A549 (cell line): Measurements from ENCODE around the gene FXYD4. TPM values are rescaled to one million over a fixed set of nuclear protein-coding genes. Genes with fewer than 3 reads are reported as not detected.
"Not testable (repeated sequence)": the region's sequence is repeated elsewhere in the genome, so short reads cannot be mapped to it uniquely, and the experiment has no call there.

ENCODE experiments used
- ATAC-seq, 2 experiments: fragments of 200-7000 bp in 1 of 2; fragments of >200 bp in 1 of 2; cut with Nextera tagmentation in 1 of 2; cut with Tn5 transposase in 1 of 2; 3 replicates each; pipeline versions ENCODE4 v1.8.0 to v1.9.1; 2018 to 2020; ENCODE audit warnings: mild to moderate bottlenecking in 1 of 2, moderate library complexity in 1 of 2
- CTCF ChIA-PET: fragments of 300-600 bp; sonication (Branson Sonifier 250); formaldehyde crosslinking; extraction: SDS; loops from one replicate; lab custom pipeline; 2021; ENCODE audit warnings: antibody characterized with exemption, inconsistent platforms; lab: Yijun Ruan, JAX
- POLR2A ChIA-PET: fragments of 350-600 bp; formaldehyde crosslinking; extraction: SDS; loops from one replicate; lab custom pipeline; 2021; ENCODE audit warnings: antibody characterized with exemption, inconsistent platforms; lab: Yijun Ruan, JAX
- DNase-seq, 2 experiments: peaks; one replicate each; pipeline versions ENCODE4 v3.0.0 to v3.0.0-alpha.2; 2011 to 2016; ENCODE audit warnings: low read depth in 1 of 2, low spot score in 1 of 2
- FAIRE-seq: peaks from 2 replicates; lab custom pipeline; 2011; peaks lifted over from hg19 to GRCh38; lab: Jason Lieb, UNC
- H3K27ac ChIP-seq, 2 experiments: fragments of >200 bp; sonication (Bioruptor Twin); formaldehyde crosslinking; 3 replicates each; pipeline ENCODE4 v1.5.1; 2016 to 2017
- H3K4me1 ChIP-seq: fragments of >200 bp; sonication (Bioruptor Twin); formaldehyde crosslinking; 3 replicates; pipeline ENCODE4 v1.6.1; 2016
- H3K4me2 ChIP-seq: fragments of >200 bp; sonication (Bioruptor Twin); formaldehyde crosslinking; 3 replicates; pipeline ENCODE4 v1.6.1; 2016
- H3K4me3 ChIP-seq: fragments of >200 bp; sonication (Bioruptor Twin); formaldehyde crosslinking; 3 replicates; pipeline ENCODE4 v1.5.1; 2016
- H3K9me3 ChIP-seq: fragments of >200 bp; sonication (Bioruptor Twin); formaldehyde crosslinking; 3 replicates; pipeline ENCODE4 v1.6.1; 2016
- CBX2 ChIP-seq: fragments of 200-600 bp; sonication (generic); IDR thresholded peaks from 2 replicates; pipeline ENCODE4 v1.6.1; 2016; ENCODE audit warnings: low read depth, mild to moderate bottlenecking, borderline replicate concordance
- CEBPB ChIP-seq, 2 experiments: fragments of >200 bp in 1 of 2; sonication (Bioruptor Twin) in 1 of 2; formaldehyde crosslinking in 1 of 2; IDR thresholded peaks; 2 replicates each; pipeline ENCODE4 v1.6.1; 2012 to 2016
- CTCF ChIP-seq: fragments of >200 bp; sonication (Bioruptor Twin); formaldehyde crosslinking; IDR thresholded peaks from 3 replicates; pipeline ENCODE4 v1.5.1; 2016
- E2F6 ChIP-seq: IDR thresholded peaks from 2 replicates; pipeline ENCODE4 v1.6.1; 2012; ENCODE audit warnings: low read depth, borderline replicate concordance
- EHMT2 ChIP-seq: fragments of 200-600 bp; sonication (generic); IDR thresholded peaks from 2 replicates; pipeline ENCODE4 v1.6.1; 2016; ENCODE audit warnings: antibody characterized with exemption, low read depth, mild to moderate bottlenecking, moderate library complexity
- JUN ChIP-seq, 2 experiments: fragments of >200 bp; sonication (Bioruptor Twin); formaldehyde crosslinking; IDR thresholded peaks; 2 replicates in 1 of 2; 3 replicates in 1 of 2; pipeline ENCODE4 v1.6.1; 2016 to 2017
- JUNB ChIP-seq: fragments of >200 bp; sonication (Bioruptor Twin); formaldehyde crosslinking; IDR thresholded peaks from 2 replicates; pipeline ENCODE4 v1.6.1; 2016
- NR3C1 ChIP-seq: fragments of >200 bp; sonication (Bioruptor Twin); formaldehyde crosslinking; IDR thresholded peaks from 3 replicates; pipeline ENCODE4 v1.6.1; 2017
- POLR2AphosphoS2 ChIP-seq: conservative IDR thresholded peaks from 2 replicates; pipeline ENCODE4 v1.6.1; 2012; ENCODE audit warnings: low read length, improper control_type of control experiment, inconsistent platforms
- RAD21 ChIP-seq, 2 experiments: fragments of >200 bp in 1 of 2; sonication (Bioruptor Twin) in 1 of 2; formaldehyde crosslinking in 1 of 2; IDR thresholded peaks in 1 of 2; conservative IDR thresholded peaks in 1 of 2; 2 replicates in 1 of 2; 3 replicates in 1 of 2; pipeline ENCODE4 v1.6.1; 2012 to 2018; ENCODE audit warnings: inconsistent platforms in 1 of 2
- RARB ChIP-seq: fragments of 250-450 bp; sonication (Bioruptor Pico); IDR thresholded peaks from 2 replicates; pipeline ENCODE4 v1.8.0; 2021; ENCODE audit warnings: mild to moderate bottlenecking, moderate library complexity
- RCOR1 ChIP-seq: fragments of 150-350 bp; IDR thresholded peaks from 2 replicates; pipeline ENCODE4 v1.6.1; 2014; ENCODE audit warnings: antibody characterized with exemption, low read length, low read depth
- SMC3 ChIP-seq: fragments of >200 bp; sonication (Bioruptor Twin); formaldehyde crosslinking; IDR thresholded peaks from 3 replicates; pipeline ENCODE4 v1.6.1; 2018; ENCODE audit warnings: inconsistent platforms
- TP53 ChIP-seq: fragments of 250-450 bp; sonication (Bioruptor Pico); IDR thresholded peaks from 2 replicates; pipeline ENCODE4 v1.5.0; 2021; ENCODE audit warnings: mild to moderate bottlenecking, moderate library complexity
- ZFP36 ChIP-seq: fragments of 450-650 bp; IDR thresholded peaks from 2 replicates; pipeline ENCODE4 v1.6.1; 2014; ENCODE audit warnings: borderline replicate concordance; ENCODE audit not compliant: partially characterized antibody
- ZNF302 ChIP-seq: fragments of 250-450 bp; sonication (Bioruptor Pico); IDR thresholded peaks from 2 replicates; pipeline ENCODE4 v1.9.0; 2021; ENCODE audit warnings: inconsistent platforms, mild to moderate bottlenecking, moderate library complexity
- WGBS: methylation state at CpG from one replicate; pipeline ENCODE4 v1.1.6; 2017; ENCODE audit errors: missing lambda C conversion rate; 5-methylcytosine and 5-hydroxymethylcytosine counted together
- polyA plus RNA-seq, 4 experiments: library from polyadenylated mRNA; depleted of rRNA in 3 of 4; stranded (reverse); fragments of >200 nt; fragmentation: RNase III in 1 of 4; extraction: RNeasy Plus Mini Kit Qiagen cat#74134 plus additional on column Dnase treatment in 1 of 4; gene quantifications; 2 replicates in 3 of 4; 3 replicates in 1 of 4; pipeline ENCODE4 v1.2.3, GENCODE V29; 2011 to 2017

Gene FXYD4
- polyA plus RNA-seq, 2 of the 4 experiments (the other 2 are of a cell fraction): not detected

DNA sequence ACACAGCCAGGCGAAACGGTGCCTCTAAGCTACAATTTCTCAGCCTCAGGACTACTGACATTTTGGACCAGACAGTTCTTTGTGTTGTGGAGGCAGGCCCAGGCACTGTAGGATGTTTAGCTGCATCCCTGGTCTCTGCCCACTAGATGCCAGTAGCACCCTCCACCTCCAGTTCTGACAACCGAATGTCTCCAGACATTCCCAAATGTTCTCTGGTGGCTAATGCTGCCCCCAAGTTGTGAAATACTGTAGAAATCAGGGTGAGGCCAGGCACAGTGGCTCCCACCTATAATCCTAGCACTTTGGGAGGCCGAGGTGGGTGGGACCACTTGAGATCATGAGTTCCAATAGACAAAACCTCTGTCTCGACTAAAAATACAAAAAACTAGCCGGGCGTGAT is 19.3 kb downstream of the FXYD4 start:
- CTCF ChIA-PET: interaction anchor here (0.6 to 2.0 kb wide), 15 partner anchors 9 to 84 kb away, joined by 3 to 12 read pairs (median 3); partner anchors contain the start of gene FXYD4
- POLR2A ChIA-PET: interaction anchor here (0.7 kb wide), 1 partner anchor 19 kb away, joined by 4 read pairs; the partner anchor contains the start of gene HNRNPF

DNA sequence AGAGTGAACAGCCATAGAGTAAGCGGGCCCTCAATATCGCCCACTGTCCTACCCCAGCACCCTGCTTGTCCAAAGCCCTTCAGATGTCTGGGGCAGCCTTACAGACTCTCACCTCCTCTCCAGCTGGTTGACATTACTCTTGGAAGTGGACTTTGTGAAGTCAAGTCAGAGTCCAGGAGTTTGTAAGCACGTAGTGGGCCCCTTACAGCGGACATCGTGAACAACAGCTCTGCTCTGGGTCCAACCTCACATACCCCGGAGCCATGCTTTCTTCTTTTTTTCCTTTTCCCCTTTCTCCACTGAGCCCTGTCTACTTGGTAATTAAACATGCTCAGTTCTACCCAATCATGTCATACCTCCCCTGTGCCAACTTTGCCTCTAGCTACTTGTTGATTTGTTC is 20.1 kb downstream of the FXYD4 start:
- ATAC-seq (no peak), FAIRE-seq (no peak), DNase-seq (no peak)
- POLR2A ChIA-PET: interaction anchor here (0.8 kb wide), 1 partner anchor 16 kb away, joined by 4 read pairs; no protein-coding TSS in a partner anchor
- CTCF ChIA-PET: interaction anchor here (0.6 to 2.0 kb wide), 10 partner anchors 10 to 163 kb away, joined by 3 to 12 read pairs (median 4); partner anchors contain the start of gene FXYD4
- no peak overlapping the region for H3K27ac ChIP-seq
- WGBS: 92% methylated on average over 6 of the region's 6 CpGs
- H3K4me2 ChIP-seq: no peak overlapping the region
- H3K4me1 ChIP-seq: peaks cover 39% of the 10 kb centered on the region
- no peaks in the 10 kb centered on the region for H3K9me3 ChIP-seq
- H3K4me3 ChIP-seq: no peak overlapping the region
- TF ChIP-seq POLR2AphosphoS2: no peak
- no peak for TF ChIP-seq CTCF
- no peak for TF ChIP-seq JUNB
- no peak for TF ChIP-seq RCOR1
- TF ChIP-seq JUN (IDR thresholded peaks at IDR 0.05): no peak
- no peak for TF ChIP-seq CBX2

More for the DNA sequence above, 19.3 kb downstream of the FXYD4 start:
- H3K9me3 ChIP-seq: no peaks in the 10 kb centered on the region
- WGBS: 71% methylated on average over 7 of the region's 7 CpGs
- H3K4me3 ChIP-seq: no peak overlapping the region
- no peak overlapping the region for H3K27ac ChIP-seq
- TF ChIP-seq TP53 (CRISPR knock-in tag) (no peak), EHMT2 (no peak), CTCF (peak; percentile 46), CEBPB (IDR thresholded peaks at IDR 0.05) (peak in 1 of 2 experiments; percentile 48; a peak in 1 of 4 replicates), RCOR1 (no peak), E2F6 (no peak), RAD21 (conservative IDR thresholded peaks at IDR 0.05 in 1 of 2, IDR thresholded peaks at IDR 0.05 in 1 of 2) (peak; percentile 56 to 64), SMC3 (peak; percentile 32)
- H3K4me2 ChIP-seq: no peak overlapping the region
- peak; percentile 82 to 87 for ATAC-seq
- FAIRE-seq: no peak
- peaks cover 38% of the 10 kb centered on the region for H3K4me1 ChIP-seq
- DNase-seq: peak in 1 of 2 experiments; percentile 73

DNA sequence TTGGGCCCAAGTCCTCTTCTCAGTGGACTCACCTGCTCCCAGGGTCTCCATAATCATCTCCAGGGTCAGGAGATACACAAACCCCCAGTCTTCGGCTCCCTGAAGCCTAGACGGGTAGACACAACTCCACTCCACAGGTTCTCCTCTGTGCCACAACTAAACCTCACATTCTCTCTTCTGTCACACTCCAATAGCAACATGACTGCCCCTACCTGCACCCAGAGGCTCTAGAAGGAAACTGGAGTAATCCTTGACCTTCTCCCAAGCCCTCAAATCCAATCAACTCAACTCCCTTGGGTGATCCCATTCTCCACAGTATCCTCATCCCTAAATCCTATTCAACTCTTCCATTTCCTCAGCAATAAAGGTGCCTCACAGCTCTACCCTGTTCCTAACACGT is 21.3 kb downstream of the FXYD4 start:
- no peak for ATAC-seq
- CTCF ChIA-PET: interaction anchor here (1.3 kb wide), 1 partner anchor 10 kb away, joined by 3 read pairs; no protein-coding TSS in a partner anchor
- 88% methylated on average over 3 of the region's 3 CpGs for WGBS
- Histone ChIP-seq H3K4me2 (no peak overlapping the region), H3K4me3 (no peak overlapping the region), H3K27ac (no peak overlapping the region), H3K9me3 (no peaks in the 10 kb centered on the region), H3K4me1 (peaks cover 40% of the 10 kb centered on the region)
- no peak for FAIRE-seq
- POLR2A ChIA-PET: no interaction called here
- no peak for DNase-seq
- no peak for TF ChIP-seq RARB (CRISPR knock-in tag)
- no peak for TF ChIP-seq ZFP36
- TF ChIP-seq ZNF302 (CRISPR knock-in tag): no peak
- TF ChIP-seq NR3C1: no peak

- DNase-seq, ATAC-seq, POLR2A ChIA-PET, H3K9me3 ChIP-seq, H3K4me2 ChIP-seq, H3K4me3 ChIP-seq, FAIRE-seq, H3K27ac ChIP-seq: not testable (repeated sequence)
- CTCF ChIA-PET: interaction anchor here (0.6 to 1.3 kb wide), 2 partner anchors 11 to 138 kb away, joined by 3 read pairs; no protein-coding TSS in a partner anchor
- WGBS: 94% methylated on average over 11 of the region's 11 CpGs
- H3K4me1 ChIP-seq: peaks cover 45% of the 10 kb centered on the region
Observed at GRCh38 chr10:43393186-43393585, 21.8 kb downstream of the FXYD4 start.
